ENCODE data around the gene FKBP2. TPM values are rescaled to one million over a fixed set of nuclear protein-coding genes. Genes with fewer than 3 reads are reported as not detected.

Gene FKBP2
- total and polyA plus RNA-seq, 2 of the 4 experiments (the other 2 are of a cell fraction): 36.2 to 76.4 TPM

GRCh38 chr11:64261556-64262080, 20.7 kb downstream of the FKBP2 start:
- Histone ChIP-seq H2BK120ac (ENCODE audit: low read depth, low read length) (no peak overlapping the region), H3K79me1 (ENCODE audit: low read depth in 1 of 2, low read length in 2 of 2) (peaks cover 7 to 34% of the 10 kb centered on the region in 2 experiments; a peak in 2 of 4 replicates), H3K27me3 (ENCODE audit: control insufficient read depth, insufficient read depth, low read length) (no peaks in the 10 kb centered on the region), H3K9ac (ENCODE audit: low read depth, low read length) (no peak overlapping the region), H3K4me2 (ENCODE audit: low read depth, low read length) (no peak overlapping the region), H3K4me1 (ENCODE audit: control insufficient read depth, insufficient read depth, low read length) (peaks cover 9% of the 10 kb centered on the region), H3K56ac (ENCODE audit: extremely low read depth, insufficient read depth, low read length) (no peak overlapping the region), H2AK5ac (ENCODE audit: low read depth, low read length) (0 out of 2 replicates have a peak overlapping the region, but pooled peaks have one; percentile 28), H4K91ac (ENCODE audit: insufficient read depth, low read depth, low read length) (no peak overlapping the region), H3K4ac (ENCODE audit: low read depth, low read length) (no peak overlapping the region), H4K5ac (ENCODE audit: low read depth, low read length) (no peak overlapping the region), H4K20me1 (ENCODE audit: insufficient read depth, low read length) (no peaks in the 10 kb centered on the region), H3K23ac (ENCODE audit: low read depth, low read length) (no peak overlapping the region), H2AK9ac (replicated peaks; ENCODE audit: low read depth, low read length, poor library complexity) (peak overlapping the region; percentile 65), H3K9me3 (ENCODE audit: control insufficient read depth, insufficient read depth, low read length) (no peaks in the 10 kb centered on the region), H2BK5ac (ENCODE audit: low read depth, low read length, poor library complexity, severe bottlenecking) (no peak overlapping the region), H3K36me3 (ENCODE audit: control insufficient read depth, insufficient read depth, low read length) (peaks cover 63% of the 10 kb centered on the region), H3K18ac (ENCODE audit: low read depth, low read length) (no peak overlapping the region), H3K14ac (replicated peaks; ENCODE audit: low read depth, low read length) (no peak overlapping the region), H2BK15ac (ENCODE audit: low read depth, low read length) (no peak overlapping the region), H2BK20ac (ENCODE audit: low read depth, low read length) (no peak overlapping the region), H2AFZ (replicated peaks; ENCODE audit: low read length, poor library complexity) (no peak overlapping the region), H4K8ac (ENCODE audit: low read depth in 2 of 2, low read length in 2 of 2) (no peak overlapping the region), H3K27ac (ENCODE audit: insufficient read depth, low read length) (no peak overlapping the region), H3K9me1 (ENCODE audit: insufficient read depth, low read length) (0 out of 2 replicates have a peak, but pooled peaks cover 5% of the 10 kb centered on the region), H3K4me3 (ENCODE audit: insufficient read depth, low read depth, low read length) (no peak overlapping the region)
- no peak for DNase-seq
- BruUV-seq (replicated peaks): no TSS peak
- ChIA-PET CTCF (interaction anchor here (0.5 kb wide), 1 partner anchor 35 kb away, joined by 3 read pairs; no protein-coding TSS in a partner anchor), POLR2A (ENCODE audit: unreplicated experiment) (no interaction called here)
- no peak for ATAC-seq (ENCODE audit: low read depth)
- dilution Hi-C loops (cut with HindIII; ENCODE audit: low sequenced_read_pairs, unreplicated experiment) (no loop called here), intact Hi-C loops (cut with micrococcal nuclease) (no loop called here), in situ Hi-C loops (cut with MboI; ENCODE audit: low sequenced_read_pairs) (no loop called here)
- 100% methylated on average over 8 of the region's 18 CpGs; no CpG with 5 or more reads in 1 of the 2 experiments for WGBS, 2 experiments (ENCODE audit: extremely low coverage in 2 of 2, insufficient read length in 1 of 2)
- TF ChIP-seq ELK1 (IDR thresholded peaks at IDR 0.05; ENCODE audit: borderline replicate concordance, low read depth, low read length): no peak
- TF ChIP-seq RAD21 (IDR thresholded peaks at IDR 0.05; ENCODE audit: low read length): no peak
- no peak for TF ChIP-seq MAFK (IDR thresholded peaks at IDR 0.05; ENCODE audit: low read depth, low read length)
- TF ChIP-seq CHD1 (IDR thresholded peaks at IDR 0.05; ENCODE audit: low read depth, low read length): no peak
